NCI-H524 (cell line): ENCODE results near the gene SULF2.
"Not testable (repeated sequence)": the region's sequence is repeated elsewhere in the genome, so short reads cannot be mapped to it uniquely, and the experiment has no call there.

Experiments
- DNase-seq, 2 experiments: peaks; one replicate each; lab custom pipeline; 2025; lab: John Stamatoyannopoulos, UW

The SULF2 gene

DNA sequence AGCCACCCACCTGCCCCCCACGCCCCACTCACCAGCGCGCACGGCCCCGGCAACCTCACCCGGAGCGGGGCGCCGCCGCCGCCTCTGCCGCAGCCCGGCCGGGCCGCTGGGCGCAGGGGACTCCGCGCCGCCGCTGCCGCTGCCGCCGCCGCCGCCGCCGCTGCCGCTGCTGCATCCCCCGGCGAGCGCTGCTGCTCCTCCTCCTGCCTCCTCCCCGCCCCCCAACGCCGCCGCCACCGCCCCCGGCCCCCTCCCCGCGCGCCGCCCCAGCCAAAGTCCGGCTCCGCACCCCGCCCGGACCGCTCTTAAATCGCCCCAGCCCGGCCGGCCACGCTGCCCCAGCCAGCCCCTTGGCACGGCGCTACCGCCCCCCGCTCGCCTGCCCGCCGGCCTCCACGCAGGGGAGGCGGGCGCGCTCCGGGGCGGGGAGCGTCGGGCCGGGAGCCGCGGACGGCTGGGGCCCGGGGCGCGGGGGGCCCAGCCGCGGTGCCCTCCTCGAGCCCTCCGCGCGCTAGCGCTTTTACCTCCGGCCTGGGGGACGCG is at the start of gene SULF2:
TSS of gene SULF2 (minus strand) at position 171 of the 543 bp plus-strand sequence. CDS start 28,118 bp downstream, outside the sequence.
- peak in 1 of 2 experiments; percentile 28 for DNase-seq

DNA sequence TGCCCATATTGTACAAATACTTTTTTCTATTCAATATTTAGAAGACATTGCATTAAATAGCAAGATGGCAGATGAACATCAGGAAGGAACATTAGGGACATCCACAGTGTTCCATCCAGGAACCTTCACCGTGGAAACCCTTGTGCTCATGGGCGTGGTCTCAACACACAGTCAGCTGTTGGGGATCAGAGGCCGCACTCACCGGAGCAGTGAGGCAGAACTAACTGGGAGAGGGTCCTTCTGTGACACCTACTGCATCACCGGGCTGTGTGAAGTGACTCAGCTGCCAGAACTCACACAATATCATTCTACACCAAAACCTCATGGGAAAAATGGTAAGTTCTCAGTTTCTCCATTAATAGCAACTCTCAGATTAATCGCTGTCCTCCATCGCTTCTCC is 46.4 kb upstream of the SULF2 start:
- not testable (repeated sequence) for DNase-seq

GRCh38 chr20:47826716-47827115 is 41.4 kb upstream of the SULF2 start:
- DNase-seq: not testable (repeated sequence)

DNA sequence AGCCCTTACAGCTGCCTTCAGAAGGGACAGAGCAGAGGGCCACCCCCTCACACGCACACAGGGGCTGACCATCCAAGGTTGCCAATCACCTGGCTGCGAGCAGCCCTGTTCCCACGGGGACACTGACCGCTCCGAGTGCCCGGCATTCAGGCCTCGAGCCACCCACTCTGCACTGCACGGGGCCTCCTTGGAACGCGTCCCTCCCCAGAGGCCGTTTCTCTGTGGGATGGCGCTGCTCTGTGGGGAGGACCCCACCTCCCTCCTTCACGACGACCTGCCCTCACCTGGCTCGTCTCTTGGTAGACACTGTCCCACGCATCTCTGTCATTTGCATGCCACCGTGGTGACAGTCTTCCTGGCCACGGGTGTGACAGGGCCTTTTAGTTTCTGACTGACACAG is 40.7 kb upstream of the SULF2 start:
- DNase-seq: not testable (repeated sequence)

DNA sequence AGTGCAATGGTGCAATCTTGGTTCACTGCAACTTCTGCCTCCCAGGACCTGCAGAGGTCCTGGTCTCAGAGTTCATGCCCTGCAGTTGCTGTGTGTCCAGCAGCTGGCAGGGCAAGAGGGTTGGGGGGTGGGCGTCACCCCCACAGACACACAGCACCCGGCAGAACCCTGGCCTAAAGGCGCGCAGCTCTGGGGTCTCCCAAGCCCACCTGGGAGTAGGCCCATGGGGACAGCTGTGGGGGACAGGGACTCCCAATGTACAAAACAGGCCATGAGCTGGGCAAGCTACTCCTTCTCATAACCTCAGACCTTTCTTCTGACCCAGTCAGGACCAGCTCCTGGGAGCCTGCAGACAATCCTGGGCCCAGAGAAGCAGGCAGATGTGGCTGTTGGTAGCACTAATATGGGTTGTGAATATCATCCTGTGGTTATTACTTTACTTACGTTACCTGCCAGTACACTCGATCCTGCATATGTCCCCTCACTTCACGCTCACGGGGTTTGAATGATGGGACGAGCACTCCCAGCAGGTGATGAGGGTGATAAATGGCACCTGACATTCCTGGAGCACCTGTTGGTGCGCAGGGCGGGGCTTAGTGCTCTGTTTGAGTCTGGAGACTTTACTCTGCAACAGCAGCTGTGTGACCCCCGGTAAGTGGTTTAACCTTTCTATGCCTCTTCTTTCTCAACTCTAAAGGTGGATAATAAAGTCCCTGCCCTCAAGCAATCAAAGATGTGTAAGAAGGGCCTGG is 39.9 kb upstream of the SULF2 start:
- DNase-seq: no peak

- not testable (repeated sequence) for DNase-seq
Observed at GRCh38 chr20:47823941-47824340, 38.7 kb upstream of the SULF2 start.

DNA sequence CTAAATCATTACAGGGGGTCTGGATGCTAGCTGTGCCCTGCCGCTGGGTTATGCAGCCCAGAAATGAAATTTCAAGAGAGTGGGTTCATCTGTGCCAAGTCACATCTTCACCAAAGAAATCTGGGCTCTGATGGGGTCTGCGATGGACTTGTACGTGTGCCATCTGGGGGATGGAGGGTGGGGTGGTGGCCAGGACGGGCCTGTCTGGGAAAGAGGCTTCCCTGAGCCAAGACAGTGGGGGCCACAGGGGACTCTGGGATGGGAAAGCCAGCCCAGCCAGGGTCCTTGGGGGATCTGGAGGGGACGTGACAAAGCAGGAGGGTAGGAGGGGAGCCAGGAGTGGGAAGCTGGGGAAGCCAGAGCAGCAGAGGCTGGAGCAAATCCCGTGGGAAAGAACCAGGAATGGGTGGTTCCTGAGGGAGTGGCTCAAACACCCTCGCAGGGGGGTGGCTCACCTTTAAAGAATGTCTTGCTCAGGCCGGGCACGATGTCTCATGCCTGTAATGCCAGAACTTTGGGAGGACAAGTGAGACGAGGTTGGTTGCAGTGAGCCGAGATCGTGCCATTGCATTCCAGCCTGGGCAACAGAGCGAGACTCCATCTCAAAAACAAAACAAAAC is 36.3 kb upstream of the SULF2 start:
- no peak for DNase-seq

DNA sequence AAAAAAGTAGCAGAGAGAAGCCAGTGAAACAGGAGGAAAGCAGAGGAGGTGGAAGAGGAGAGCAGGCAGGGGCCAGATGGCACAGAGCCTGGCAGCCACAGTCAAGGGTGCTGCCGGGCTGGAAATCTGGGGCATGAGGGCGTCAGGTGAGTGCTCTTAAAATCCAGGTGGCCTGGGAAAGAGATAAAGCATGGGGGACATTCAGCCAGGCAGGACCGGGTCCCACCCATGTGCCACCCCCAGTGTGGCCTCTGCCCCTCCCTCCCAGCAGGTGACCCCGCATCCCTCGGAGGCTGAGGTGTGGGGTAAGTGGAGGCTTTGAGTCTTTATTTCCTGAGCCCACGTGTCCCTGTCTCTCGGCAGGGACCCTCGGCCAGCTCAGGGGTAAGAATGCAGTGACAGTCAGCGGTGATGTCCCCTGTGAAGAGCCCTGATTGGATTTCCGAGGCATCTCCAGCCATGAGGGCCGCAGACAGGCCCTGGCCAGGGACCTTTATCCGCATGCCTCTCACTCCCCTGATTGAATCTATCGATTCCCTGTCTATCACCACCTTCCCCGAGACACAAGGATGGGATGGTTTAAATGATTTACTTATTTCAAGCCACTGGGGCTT is 33.8 kb upstream of the SULF2 start:
- DNase-seq: peak; percentile 37 to 80

- peak in 1 of 2 experiments; percentile 10 for DNase-seq
Observed at GRCh38 chr20:47818466-47818865, 33.2 kb upstream of the SULF2 start.

- no peak for DNase-seq
Observed at GRCh38 chr20:47818016-47818415, 32.7 kb upstream of the SULF2 start.

- DNase-seq: no peak
Observed at GRCh38 chr20:47817573-47817972, 32.3 kb upstream of the SULF2 start.

- DNase-seq: no peak
Observed at GRCh38 chr20:47816487-47817451, 31.5 kb upstream of the SULF2 start.

GRCh38 chr20:47815866-47816265 is 30.6 kb upstream of the SULF2 start:
- DNase-seq: peak in 1 of 2 experiments; percentile 3

DNA sequence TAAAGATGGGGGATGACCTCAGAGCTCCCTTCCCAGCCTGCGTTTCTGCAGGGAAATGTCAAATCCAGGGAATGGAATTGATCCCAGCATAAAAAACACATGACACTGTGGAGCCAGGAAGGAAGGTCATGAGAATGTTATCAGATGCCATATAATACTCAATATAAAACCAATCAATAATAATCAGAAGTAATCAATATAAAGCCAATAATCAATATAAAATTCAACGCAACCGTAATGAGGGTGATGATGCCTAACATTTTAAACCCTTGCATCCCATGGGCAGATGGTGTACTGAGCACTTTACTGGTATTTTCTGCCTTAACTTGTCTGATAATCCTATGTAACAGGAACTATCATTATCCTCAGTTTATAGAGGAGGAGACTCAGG is 30.1 kb upstream of the SULF2 start:
- DNase-seq: no peak

DNA sequence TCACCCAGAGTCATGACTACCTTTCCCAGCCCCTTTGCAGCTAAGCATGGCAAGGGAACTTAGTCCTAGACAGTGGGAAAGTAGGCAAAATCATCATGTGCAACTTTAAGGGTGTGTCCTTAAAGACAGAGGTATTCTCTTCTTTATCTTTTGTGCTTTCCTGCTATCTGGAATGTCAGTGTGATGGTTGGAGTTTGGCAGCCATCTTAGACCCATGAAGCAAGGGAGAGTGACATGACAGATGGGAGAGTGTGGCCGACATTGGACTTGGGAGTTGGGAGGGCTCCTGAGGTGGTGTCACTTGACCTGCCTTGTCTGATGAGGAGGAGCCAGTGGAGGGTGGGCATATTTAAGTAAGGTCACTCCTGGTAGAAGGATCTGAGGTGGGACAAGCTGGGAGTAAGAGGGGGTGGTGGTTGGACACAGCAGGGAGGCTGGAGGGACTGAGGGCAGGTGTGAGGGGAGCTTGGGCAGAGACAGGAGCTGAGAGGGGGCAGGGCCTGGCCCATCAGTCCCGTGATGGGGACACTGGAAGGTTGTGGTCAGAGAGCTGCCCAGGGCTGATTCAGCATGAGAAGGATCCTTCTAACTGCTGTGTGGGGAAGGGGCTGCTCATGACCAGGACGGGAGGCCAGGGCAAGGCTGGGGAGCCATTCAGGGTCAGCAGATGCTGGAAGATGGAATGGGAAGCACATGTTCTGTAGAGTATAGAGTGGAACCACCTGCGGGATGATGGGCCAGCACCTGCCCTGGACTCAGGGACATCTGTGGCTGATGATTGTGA is 29.5 kb upstream of the SULF2 start:
- no peak for DNase-seq

DNA sequence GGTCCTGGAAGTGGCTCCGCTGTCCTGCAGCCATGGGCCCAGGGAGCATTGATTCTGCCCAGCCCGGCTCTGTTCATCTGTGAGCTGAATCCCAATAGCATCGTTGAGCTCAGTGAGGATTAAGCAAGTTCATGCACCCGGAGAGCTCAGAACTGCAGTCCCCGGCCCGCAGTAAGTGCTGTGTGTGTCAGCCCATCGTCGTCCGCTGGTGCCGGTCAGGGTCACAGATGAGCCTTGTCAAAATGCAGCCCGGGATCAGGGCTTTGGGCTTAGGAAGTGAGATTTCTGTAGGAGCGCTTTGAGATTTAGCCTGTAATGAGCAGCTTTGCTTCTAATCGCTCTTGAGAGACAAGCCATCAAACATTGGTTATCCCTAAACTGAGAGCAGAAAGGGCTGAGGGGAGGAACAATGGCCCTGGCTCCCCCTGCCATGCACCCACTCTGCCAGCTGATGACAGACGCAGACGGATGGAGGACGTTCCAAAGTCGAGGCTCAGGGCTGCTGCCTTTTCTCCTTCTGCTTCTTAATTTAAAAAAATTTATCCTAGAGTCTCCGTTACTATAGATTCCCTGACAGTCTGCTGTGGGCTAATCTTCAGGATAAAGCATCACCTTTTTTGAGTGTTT is 25.6 kb upstream of the SULF2 start:
- DNase-seq: peak in 1 of 2 experiments; percentile 53

DNA sequence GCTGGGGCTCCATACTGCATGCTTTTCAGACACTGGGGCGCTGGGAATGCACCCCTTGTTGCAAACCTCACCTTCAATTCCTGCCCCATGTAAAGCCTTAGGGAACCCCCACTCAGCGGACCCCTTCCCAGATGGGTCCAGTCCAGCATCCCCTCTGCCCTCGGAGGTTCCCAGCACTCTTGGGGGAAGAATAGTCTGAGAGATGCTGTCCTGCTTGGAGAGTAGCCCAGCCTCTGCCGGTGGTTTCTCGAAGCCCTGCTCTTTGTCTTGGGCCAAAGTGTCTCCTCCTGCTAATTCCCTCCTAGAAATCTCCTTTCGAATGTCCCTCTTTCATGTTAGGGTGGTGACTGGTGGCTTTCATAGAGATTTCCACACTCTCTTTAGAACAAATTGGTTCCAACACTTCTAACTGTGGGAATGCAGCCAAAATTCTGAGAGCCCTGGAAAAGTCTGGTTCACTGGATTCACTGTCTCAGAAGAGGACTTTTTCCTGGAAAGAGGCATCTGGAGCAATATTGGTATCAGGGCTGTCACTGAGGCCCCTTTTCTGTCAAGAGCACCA is 24.9 kb upstream of the SULF2 start:
- no peak for DNase-seq

- no peak for DNase-seq
Observed at GRCh38 chr20:47809161-47809960, 24.1 kb upstream of the SULF2 start.

DNA sequence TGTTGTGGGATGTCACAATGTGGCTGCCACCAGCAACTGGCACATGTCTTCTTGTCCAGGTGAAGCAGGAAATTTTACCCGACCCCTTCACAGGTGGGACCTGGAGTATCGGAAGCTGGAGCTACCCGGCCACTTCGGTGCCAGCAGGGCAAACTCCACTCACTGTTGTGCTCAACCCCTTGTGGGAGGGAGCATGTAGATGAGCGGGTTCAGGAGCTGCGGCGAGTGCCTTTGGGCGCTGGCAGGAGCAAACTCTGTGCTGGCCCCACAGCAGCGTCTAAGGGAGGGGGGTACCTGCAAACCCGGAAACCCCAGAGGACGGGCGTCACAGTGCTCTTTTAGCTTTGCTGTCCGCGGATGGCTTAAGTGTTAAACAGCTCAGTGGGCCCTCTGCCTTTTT is 20.7 kb upstream of the SULF2 start:
- no peak for DNase-seq
